SK-N-SH (cell line): ENCODE results near the gene ALDOB. TPM values are rescaled to one million over a fixed set of nuclear protein-coding genes. Genes with fewer than 3 reads are reported as not detected.

Experiments
- CTCF ChIA-PET: fragments of 300-600, 350-600 bp; formaldehyde crosslinking; extraction: SDS; loops from one replicate; lab custom pipeline; 2021; lab: Yijun Ruan, JAX
- POLR2A ChIA-PET: fragments of 350-600 bp; sonication (Branson Sonifier 250); formaldehyde crosslinking; extraction: SDS; loops from one replicate; lab custom pipeline; 2020; ENCODE audit warnings: antibody characterized with exemption, inconsistent platforms; lab: Yijun Ruan, JAX
- DNase-seq: peaks from one replicate; pipeline ENCODE4 v3.0.0; 2012
- H2AFZ ChIP-seq: fragments of 200-600 bp; sonication (generic); 2 replicates; pipeline ENCODE4 v1.8.1; 2016; ENCODE audit warnings: antibody characterized with exemption, mild to moderate bottlenecking, low read depth
- H3F3A ChIP-seq: fragments of 200-600 bp; sonication (generic); replicated peaks from 2 replicates; pipeline ENCODE3; 2016; ENCODE audit warnings: antibody characterized with exemption, mild to moderate bottlenecking; ENCODE audit not compliant: insufficient read depth
- H3K27ac ChIP-seq, 2 experiments: fragments of 200-500 bp in 1 of 2; fragments of 200-600 bp in 1 of 2; sonication (Bioruptor generic) in 1 of 2; sonication (generic), shearing (Covaris generic) in 1 of 2; 2 replicates each; pipeline versions ENCODE4 v1.5.1 to v1.6.1; 2014 to 2016; ENCODE audit warnings: low read depth in 2 of 2, inconsistent platforms in 1 of 2, low read length in 1 of 2, mild to moderate bottlenecking in 1 of 2, mixed read lengths in 1 of 2
- H3K27me3 ChIP-seq: fragments of 200-600 bp; sonication (generic), shearing (Covaris generic); 2 replicates; pipeline ENCODE4 v1.6.1; 2016; ENCODE audit warnings: mixed run types; ENCODE audit not compliant: insufficient read depth
- H3K36me3 ChIP-seq, 2 experiments: fragments of 200-500 bp in 1 of 2; fragments of 200-600 bp in 1 of 2; sonication (Bioruptor generic) in 1 of 2; sonication (generic) in 1 of 2; replicated peaks in 1 of 2; 2 replicates each; pipeline versions ENCODE3 to v1.5.1; 2014 to 2016; ENCODE audit warnings: low read length in 1 of 2, mild to moderate bottlenecking in 1 of 2; ENCODE audit not compliant: insufficient read depth in 2 of 2, control insufficient read depth in 1 of 2
- H3K4me1 ChIP-seq, 2 experiments: fragments of 200-500 bp in 1 of 2; fragments of 200-600 bp in 1 of 2; sonication (Bioruptor generic) in 1 of 2; sonication (generic), shearing (Covaris generic) in 1 of 2; 2 replicates each; pipeline versions ENCODE4 v1.5.1 to v1.6.1; 2014 to 2016; ENCODE audit warnings: low read depth in 1 of 2, low read length in 1 of 2, mixed run types in 1 of 2; ENCODE audit not compliant: insufficient read depth in 2 of 2, control insufficient read depth in 1 of 2
- H3K4me2 ChIP-seq: fragments of 200-600 bp; sonication (generic), shearing (Covaris generic); 2 replicates; pipeline ENCODE4 v1.6.1; 2017; ENCODE audit warnings: mixed run types
- H3K4me3 ChIP-seq, 2 experiments: fragments of 200-500 bp in 1 of 2; fragments of 200-600 bp in 1 of 2; sonication (Bioruptor generic) in 1 of 2; sonication (generic), shearing (Covaris generic) in 1 of 2; 2 replicates each; pipeline versions ENCODE4 v1.5.1 to v1.8.1; 2014 to 2016; ENCODE audit warnings: low read depth in 2 of 2, inconsistent platforms in 1 of 2, low read length in 1 of 2, mild to moderate bottlenecking in 1 of 2, mixed read lengths in 1 of 2, moderate library complexity in 1 of 2
- H3K79me2 ChIP-seq: fragments of 200-600 bp; sonication (generic); 2 replicates; pipeline ENCODE4 v1.8.1; 2017; ENCODE audit warnings: mild to moderate bottlenecking; ENCODE audit not compliant: insufficient read depth
- H3K9ac ChIP-seq: fragments of 200-600 bp; sonication (generic); 2 replicates; pipeline ENCODE4 v1.6.1; 2017; ENCODE audit warnings: mixed run types
- H3K9me2 ChIP-seq: fragments of 200-600 bp; sonication (generic); 2 replicates; pipeline ENCODE4 v1.6.1; 2017; ENCODE audit warnings: mixed run types
- H3K9me3 ChIP-seq: fragments of 200-600 bp; sonication (generic); 2 replicates; pipeline ENCODE4 v1.6.1; 2017; ENCODE audit warnings: mixed run types, mild to moderate bottlenecking, moderate library complexity
- H4K20me1 ChIP-seq: fragments of 200-600 bp; sonication (generic); 2 replicates; pipeline ENCODE4 v1.6.1; 2017; ENCODE audit warnings: mild to moderate bottlenecking, mixed run types; ENCODE audit not compliant: insufficient read depth
- EP300 ChIP-seq, 2 experiments: IDR thresholded peaks; 2 replicates each; pipeline versions ENCODE4 v1.4.0 to v1.6.1; 2012; ENCODE audit warnings: borderline replicate concordance in 1 of 2, low read depth in 1 of 2, low read length in 1 of 2
- EZH2phosphoT487 ChIP-seq: fragments of 200-600 bp; sonication (generic); IDR thresholded peaks from 2 replicates; pipeline ENCODE4 v1.6.1; 2017; ENCODE audit warnings: low read depth, mixed run types, mild to moderate bottlenecking, antibody characterized with exemption, moderate library complexity, borderline replicate concordance
- FOSL2 ChIP-seq: IDR thresholded peaks from 2 replicates; pipeline ENCODE4 v1.4.0; 2012; ENCODE audit warnings: low read depth, mild to moderate bottlenecking, moderate library complexity, borderline replicate concordance
- GABPA ChIP-seq: IDR thresholded peaks from 2 replicates; pipeline ENCODE4 v1.4.0; 2012; ENCODE audit warnings: low read depth, mild to moderate bottlenecking
- GATA2 ChIP-seq: sonication (generic); formaldehyde crosslinking; IDR thresholded peaks from 2 replicates; pipeline ENCODE4 v1.5.0; 2020; ENCODE audit warnings: mild to moderate bottlenecking, missing genetic modification reagents
- RAD21 ChIP-seq: IDR thresholded peaks from 2 replicates; pipeline ENCODE4 v1.6.1; 2012; ENCODE audit warnings: mild to moderate bottlenecking, low read length
- RXRA ChIP-seq: IDR thresholded peaks from 2 replicates; pipeline ENCODE4 v1.4.0; 2012; ENCODE audit warnings: low read depth, mild to moderate bottlenecking, borderline replicate concordance
- TAF1 ChIP-seq: IDR thresholded peaks from 2 replicates; pipeline ENCODE4 v1.6.1; 2012; ENCODE audit warnings: low read depth, mild to moderate bottlenecking, low read length, moderate library complexity, borderline replicate concordance
- ZBTB33 ChIP-seq: IDR thresholded peaks from 2 replicates; pipeline ENCODE4 v1.4.0; 2012; ENCODE audit warnings: low read depth, borderline replicate concordance
- WGBS: methylation state at CpG from one replicate; pipeline ENCODE4 v1.1.6; 2017; ENCODE audit warnings: low lambda C conversion rate; 5-methylcytosine and 5-hydroxymethylcytosine counted together
- polyA plus RNA-seq, 3 experiments: library from polyadenylated mRNA; depleted of rRNA; stranded (reverse); fragments of >200 nt; gene quantifications; 2 replicates each; pipeline ENCODE4 v1.2.3, GENCODE V29; 2012
- TF ChIP-seq, protein P1 (sequence below): IDR thresholded peaks from 2 replicates; pipeline ENCODE4 v1.4.0; 2012; ENCODE audit warnings: low read depth

ALDOB gene
- polyA plus RNA-seq, 1 of the 3 experiments (the other 2 are of a cell fraction): not detected

- H3K36me3 ChIP-seq: no peaks in the 10 kb centered on the region
- H4K20me1 ChIP-seq: no peaks in the 10 kb centered on the region
- no peak overlapping the region for H3K9ac ChIP-seq
- CTCF ChIA-PET: interaction anchor here (1.0 kb wide), 1 partner anchor 29 kb away, joined by 3 read pairs; no protein-coding TSS in a partner anchor
- POLR2A ChIA-PET: no interaction called here
- no peak for TF ChIP-seq GATA2
- TF ChIP-seq, protein P1, sequence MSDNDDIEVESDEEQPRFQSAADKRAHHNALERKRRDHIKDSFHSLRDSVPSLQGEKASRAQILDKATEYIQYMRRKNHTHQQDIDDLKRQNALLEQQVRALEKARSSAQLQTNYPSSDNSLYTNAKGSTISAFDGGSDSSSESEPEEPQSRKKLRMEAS: no peak
- no peak for TF ChIP-seq EZH2phosphoT487
- TF ChIP-seq RAD21: no peak
- TF ChIP-seq ZBTB33: no peak
- no peak for TF ChIP-seq RXRA
- TF ChIP-seq TAF1: no peak
- TF ChIP-seq GABPA: no peak
- no peak overlapping the region for H3K27ac ChIP-seq
- H3K4me2 ChIP-seq: no peak overlapping the region
- no peak overlapping the region for H2AFZ ChIP-seq
- WGBS: 61% methylated on average over 2 of the region's 2 CpGs
- no peaks in the 10 kb centered on the region for H3K27me3 ChIP-seq
- H3K4me3 ChIP-seq: no peak overlapping the region
- no peaks in the 10 kb centered on the region for H3K79me2 ChIP-seq
- no peaks in the 10 kb centered on the region for H3K4me1 ChIP-seq
- DNase-seq: no peak
- peaks cover 4% of the 10 kb centered on the region for H3F3A ChIP-seq
- no peaks in the 10 kb centered on the region for H3K9me3 ChIP-seq
- H3K9me2 ChIP-seq: no peaks in the 10 kb centered on the region
Measured at GRCh38 chr9:101419863-101420262, 15.7 kb downstream of the ALDOB start.

- Histone ChIP-seq H3K27me3 (no peaks in the 10 kb centered on the region), H3K36me3 (no peaks in the 10 kb centered on the region), H4K20me1 (no peaks in the 10 kb centered on the region), H3K9me3 (no peaks in the 10 kb centered on the region), H3K79me2 (no peaks in the 10 kb centered on the region), H3K4me3 (no peak overlapping the region), H3K4me2 (no peak overlapping the region), H3K9me2 (no peaks in the 10 kb centered on the region), H3F3A (peaks cover 6% of the 10 kb centered on the region), H3K9ac (no peak overlapping the region), H3K4me1 (no peaks in the 10 kb centered on the region), H3K27ac (peak overlapping the region in 1 of 2 experiments; percentile 30; a peak in 2 of 4 replicates), H2AFZ (0 out of 2 replicates have a peak overlapping the region, but pooled peaks have one; percentile 27)
- 49% methylated on average over 7 of the region's 7 CpGs for WGBS
- CTCF ChIA-PET: interaction anchor here (0.7 to 1.2 kb wide), 3 partner anchors 9 to 70 kb away, joined by 3 read pairs; no protein-coding TSS in a partner anchor
- DNase-seq: no peak
- no peak for TF ChIP-seq EP300 (IDR thresholded peaks at IDR 0.05; ENCODE audit: borderline replicate concordance in 1 of 2, low read depth in 1 of 2, low read length in 1 of 2)
- peak; percentile 19; the same call in 1 of the 2 replicates for TF ChIP-seq FOSL2
- POLR2A ChIA-PET: no interaction called here
Measured at GRCh38 chr9:101418518-101419430, 16.8 kb downstream of the ALDOB start.
